GM12878 (cell line): Measurements from ENCODE around the gene UBASH3B. TPM values are rescaled to one million over a fixed set of nuclear protein-coding genes. Genes with fewer than 3 reads are reported as not detected.
"Not testable (repeated sequence)": the region's sequence is repeated elsewhere in the genome, so short reads cannot be mapped to it uniquely, and the experiment has no call there.

Experiments used
- ATAC-seq: fragments of 200-7000 bp; cut with Tn5 transposase; 3 replicates; pipeline ENCODE4 v1.9.1; 2020; ENCODE audit warnings: mild to moderate bottlenecking, moderate library complexity
- BruUV-seq: library from RNA; stranded (reverse); fragments of 400-500 nt; replicated peaks from 2 replicates; lab custom pipeline; 2021; lab: Mats Ljungman, UMichigan
- CTCF ChIA-PET: fragments of 300-600 bp; sonication (Branson Sonifier 250); formaldehyde crosslinking; extraction: SDS; loops from one replicate; lab custom pipeline; 2021; ENCODE audit warnings: inconsistent platforms; lab: Yijun Ruan, JAX
- POLR2A ChIA-PET: fragments of 350-600 bp; formaldehyde crosslinking; extraction: SDS; loops from one replicate; lab custom pipeline; 2021; ENCODE audit warnings: inconsistent platforms; lab: Charles Lee
- RAD21 ChIA-PET: fragments of 300-600 bp; sonication (Branson Sonifier 250); formaldehyde crosslinking; loops from one replicate; lab custom pipeline; 2023; ENCODE audit warnings: antibody characterized with exemption; ENCODE audit not compliant: unreplicated experiment; lab: Charles Lee
- SMC1A ChIA-PET: fragments of 300-600 bp; sonication (Branson Sonifier 250); formaldehyde crosslinking; loops from one replicate; lab custom pipeline; 2023; ENCODE audit not compliant: unreplicated experiment, uncharacterized antibody; lab: Charles Lee
- DNase-seq: peaks from one replicate; pipeline ENCODE4 v3.0.0-alpha.2; 2011; ENCODE audit warnings: low read depth, low spot score
- FAIRE-seq: peaks from 3 replicates; lab custom pipeline; 2011; peaks lifted over from hg19 to GRCh38; lab: Jason Lieb, UNC
- H2AFZ ChIP-seq: 2 replicates; pipeline ENCODE4 v1.6.0; 2011; ENCODE audit warnings: low read depth, low read length, control low read depth; ENCODE audit not compliant: control insufficient read depth
- H3K27ac ChIP-seq: 2 replicates; pipeline ENCODE4 v1.5.1; 2011; ENCODE audit warnings: control low read depth; ENCODE audit not compliant: control insufficient read depth, insufficient read depth
- H3K27me3 ChIP-seq, 2 experiments: replicated peaks in 1 of 2; 2 replicates each; pipeline versions ENCODE4 v1.6.0 to v1.6.1; 2011; ENCODE audit warnings: low read length in 1 of 2; ENCODE audit not compliant: control insufficient read depth in 2 of 2, insufficient read depth in 2 of 2
- H3K36me3 ChIP-seq, 2 experiments: 2 replicates each; pipeline ENCODE4 v1.5.1; 2011; ENCODE audit warnings: low read length in 1 of 2; ENCODE audit not compliant: control insufficient read depth in 2 of 2, insufficient read depth in 2 of 2
- H3K4me1 ChIP-seq: 2 replicates; pipeline ENCODE4 v1.6.1; 2011; ENCODE audit warnings: mild to moderate bottlenecking, low read length, moderate library complexity, mixed read lengths; ENCODE audit not compliant: control insufficient read depth, insufficient read depth
- H3K4me2 ChIP-seq: 2 replicates; pipeline ENCODE4 v1.6.0; 2011; ENCODE audit warnings: control low read depth; ENCODE audit not compliant: control insufficient read depth, insufficient read depth
- H3K4me3 ChIP-seq: fragments of 200-600 bp; sonication (generic); 2 replicates; pipeline ENCODE4 v1.5.1; 2016
- H3K79me2 ChIP-seq: 2 replicates; pipeline ENCODE4 v1.6.0; 2011; ENCODE audit warnings: low read length; ENCODE audit not compliant: control insufficient read depth, insufficient read depth
- H3K9ac ChIP-seq: 2 replicates; pipeline ENCODE4 v1.8.0; 2011; ENCODE audit warnings: low read length, control low read depth, mixed read lengths; ENCODE audit not compliant: control insufficient read depth, insufficient read depth
- H3K9me3 ChIP-seq: replicated peaks from 3 replicates; pipeline ENCODE4 v1.5.1; 2011; ENCODE audit warnings: mild to moderate bottlenecking, low read length; ENCODE audit not compliant: control insufficient read depth, insufficient read depth
- H4K20me1 ChIP-seq: 2 replicates; pipeline ENCODE4 v1.6.0; 2011; ENCODE audit not compliant: control insufficient read depth, insufficient read depth
- BHLHE40 ChIP-seq, 2 experiments: fragments of 450-650 bp in 1 of 2; IDR thresholded peaks; 2 replicates each; pipeline ENCODE4 v1.6.1; 2011 to 2017; ENCODE audit warnings: low read depth in 2 of 2, borderline replicate concordance in 1 of 2, improper control_type of control experiment in 1 of 2, low read length in 1 of 2, mild to moderate bottlenecking in 1 of 2
- CTCF ChIP-seq, 3 experiments: IDR thresholded peaks in 2 of 3; conservative IDR thresholded peaks in 1 of 3; 2 replicates each; pipeline ENCODE4 v1.5.1; 2011; ENCODE audit warnings: low read depth in 3 of 3, low read length in 3 of 3, mild to moderate bottlenecking in 3 of 3, control low read depth in 2 of 3, moderate library complexity in 2 of 3, inconsistent platforms in 1 of 3, mixed read lengths in 1 of 3; ENCODE audit not compliant: control insufficient read depth in 2 of 3, insufficient read depth in 1 of 3; ENCODE audit errors: extremely low read depth in 1 of 3
- GABPA ChIP-seq: IDR thresholded peaks from 2 replicates; pipeline ENCODE4 v1.6.1; 2014; ENCODE audit warnings: antibody characterized with exemption, low read depth, mild to moderate bottlenecking, inconsistent platforms
- PML ChIP-seq: IDR thresholded peaks from 2 replicates; pipeline ENCODE4 v1.6.1; 2012; ENCODE audit warnings: low read length, inconsistent platforms
- RFX5 ChIP-seq: IDR thresholded peaks from 2 replicates; pipeline ENCODE4 v1.6.1; 2011; ENCODE audit warnings: low read depth, low read length, improper control_type of control experiment
- ZSCAN29 ChIP-seq: fragments of 450-650 bp; IDR thresholded peaks from 2 replicates; pipeline ENCODE4 v1.6.1; 2017; ENCODE audit warnings: mild to moderate bottlenecking, moderate library complexity
- WGBS: methylation state at CpG from one replicate; pipeline ENCODE4 v1.1.6; 2016; ENCODE audit warnings: low lambda C conversion rate; ENCODE audit not compliant: insufficient replicate concordance, insufficient coverage; ENCODE audit errors: missing lambda C conversion rate; 5-methylcytosine and 5-hydroxymethylcytosine counted together
- in situ Hi-C: fragments of 300-500 bp; cut with MboI; formaldehyde crosslinking; loops from 9 replicates; pipeline ENCODE4 v1.14.3; 2018; ENCODE audit warnings: mixed read lengths
- intact Hi-C: fragments of 100-400 bp; cut with micrococcal nuclease; formaldehyde crosslinking; loops from one replicate; pipeline ENCODE4 v1.14.2; 2022; ENCODE audit not compliant: unreplicated experiment
- polyA plus RNA-seq, 11 experiments: library from polyadenylated mRNA; depleted of rRNA in 4 of 11; unstranded in 6 of 11; stranded (reverse) in 5 of 11; fragments of >200 nt; fragmentation: Nextera tagmentation in 4 of 11; fragmentation: Illumina TruSeq in 1 of 11; extraction: Ambion mirVana in 4 of 11; extraction: Trizol in 1 of 11; gene quantifications; 1 replicate in 1 of 11; 2 replicates in 10 of 11; pipeline versions ENCODE4 v1.2.1 to v1.2.3, GENCODE V29; 2011 to 2016; ENCODE audit warnings: inconsistent platforms in 2 of 11, missing spikeins in 2 of 11, low read depth in 1 of 11
- total RNA-seq, 4 experiments: library from RNA; depleted of rRNA in 3 of 4; stranded (reverse); fragments of >200 nt in 3 of 4; fragmentation: Illumina TruSeq in 1 of 4; extraction: Trizol in 1 of 4; gene quantifications; 2 replicates each; pipeline versions ENCODE4 v1.2.1 to v1.2.3, GENCODE V29; 2013 to 2021

The UBASH3B gene
- total and polyA plus RNA-seq, 10 of the 15 experiments (the other 5 are each of a cell fraction or from before 2014, with no cell fraction given) = 0.18 to 3.3 (median 0.57) TPM

GRCh38 chr11:122729139-122729538, 73.6 kb downstream of the UBASH3B start:
- no peaks in the 10 kb centered on the region for H3K9me3 ChIP-seq
- H2AFZ ChIP-seq = no peak overlapping the region
- peaks cover 12% of the 10 kb centered on the region for H3K4me1 ChIP-seq
- H3K27me3 ChIP-seq = no peaks in the 10 kb centered on the region
- no peak for TF ChIP-seq GABPA
- no peak for TF ChIP-seq PML
- TF ChIP-seq BHLHE40 (IDR thresholded peaks at IDR 0.05; ENCODE audit: borderline replicate concordance in 1 of 2, low read depth in 2 of 2, low read length in 1 of 2) = no peak
- TF ChIP-seq RFX5 = no peak
- TF ChIP-seq ZSCAN29 = no peak
- no peak overlapping the region for H3K27ac ChIP-seq
- intact Hi-C loops = no loop called here
- H3K36me3 ChIP-seq = no peaks in the 10 kb centered on the region
- in situ Hi-C loops = no loop called here
- H4K20me1 ChIP-seq = no peaks in the 10 kb centered on the region
- ChIA-PET POLR2A (no interaction called here), RAD21 (no interaction called here), CTCF (no interaction called here), SMC1A (interaction anchor here (1.3 to 1.8 kb wide), 2 partner anchors 17 to 20 kb away, joined by 3 to 7 read pairs; no protein-coding TSS in a partner anchor)
- H3K79me2 ChIP-seq = no peaks in the 10 kb centered on the region
- FAIRE-seq = no peak
- H3K9ac ChIP-seq = no peak overlapping the region
- H3K4me3 ChIP-seq = no peak overlapping the region
- ATAC-seq = no peak
- no peak for DNase-seq
- BruUV-seq = no TSS peak
- no peak overlapping the region for H3K4me2 ChIP-seq
- 77% methylated on average over 4 of the region's 4 CpGs for WGBS

DNA sequence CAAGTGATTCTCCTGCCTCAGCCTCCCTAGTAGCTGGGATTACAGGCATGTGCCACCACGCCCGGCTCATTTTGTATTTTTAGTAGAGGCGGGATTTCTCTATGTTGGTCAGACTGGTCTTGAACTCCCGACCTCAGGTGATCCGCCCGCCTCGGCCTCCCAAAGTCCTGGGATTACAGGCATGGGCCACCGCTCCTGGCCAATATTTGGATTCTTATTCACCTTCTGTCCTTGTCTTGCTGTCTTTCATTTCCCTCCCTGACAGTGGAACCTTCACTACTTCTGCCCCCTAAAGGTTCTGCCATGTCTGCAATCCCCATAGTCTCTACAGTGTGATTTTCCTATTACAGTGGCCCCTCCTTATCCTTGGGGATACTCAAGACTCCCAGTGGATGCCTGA, 75.2 kb downstream of the UBASH3B start:
- CTCF ChIA-PET, H3K79me2 ChIP-seq, intact Hi-C loops, H3K4me3 ChIP-seq, H4K20me1 ChIP-seq, RAD21 ChIA-PET, H3K4me2 ChIP-seq, in situ Hi-C loops, H3K27me3 ChIP-seq, H3K9ac ChIP-seq, BruUV-seq, H3K9me3 ChIP-seq, ATAC-seq, FAIRE-seq, SMC1A ChIA-PET, H3K36me3 ChIP-seq, H2AFZ ChIP-seq, POLR2A ChIA-PET, DNase-seq, H3K27ac ChIP-seq: not testable (repeated sequence)
- H3K4me1 ChIP-seq = peaks cover 14% of the 10 kb centered on the region
- TF ChIP-seq CTCF (IDR thresholded peaks at IDR 0.05 in 2 of 3, conservative IDR thresholded peaks at IDR 0.05 in 1 of 3; ENCODE audit: control insufficient read depth in 2 of 3, extremely low read depth in 1 of 3, insufficient read depth in 1 of 3, low read depth in 3 of 3, low read length in 3 of 3) = 0 out of 6 replicates have a peak, but pooled peaks of 1 of the 3 experiments have one; percentile 2
- 86% methylated on average over 8 of the region's 8 CpGs for WGBS
